HG02970 (cell line): ENCODE data around the gene POLR3A.

Experiments
- ATAC-seq: cut with Tn5 transposase; IDR thresholded peaks from one replicate; pipeline ENCODE4 v1.9.1; 2021; ENCODE audit warnings: mild to moderate bottlenecking, moderate library complexity, moderate number of reproducible peaks; ENCODE audit not compliant: unreplicated experiment, low FRiP score

The POLR3A gene

GRCh38 chr10:77922055-77922454 is 107.3 kb downstream of the POLR3A start:
- no peak for ATAC-seq

DNA sequence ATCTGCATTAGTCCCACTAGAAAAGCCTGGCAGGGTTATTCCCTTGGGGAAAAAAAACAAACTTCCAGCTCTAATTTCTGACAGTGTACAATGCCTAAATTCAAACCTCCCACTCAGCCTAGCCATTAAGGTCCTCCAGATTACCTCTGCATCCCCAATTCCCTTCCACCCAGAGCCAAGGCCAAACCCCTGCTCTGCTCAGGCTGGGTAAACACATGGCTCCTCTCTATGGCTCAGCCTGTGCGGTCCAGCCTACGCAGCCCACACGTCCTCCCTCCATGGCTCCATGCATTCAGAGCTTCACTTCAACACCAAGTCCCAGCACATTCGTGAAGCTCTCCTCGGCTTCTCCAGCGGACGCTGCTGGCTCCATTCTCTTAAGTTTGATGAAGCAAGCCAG is 107.9 kb downstream of the POLR3A start:
- ATAC-seq = no peak

DNA sequence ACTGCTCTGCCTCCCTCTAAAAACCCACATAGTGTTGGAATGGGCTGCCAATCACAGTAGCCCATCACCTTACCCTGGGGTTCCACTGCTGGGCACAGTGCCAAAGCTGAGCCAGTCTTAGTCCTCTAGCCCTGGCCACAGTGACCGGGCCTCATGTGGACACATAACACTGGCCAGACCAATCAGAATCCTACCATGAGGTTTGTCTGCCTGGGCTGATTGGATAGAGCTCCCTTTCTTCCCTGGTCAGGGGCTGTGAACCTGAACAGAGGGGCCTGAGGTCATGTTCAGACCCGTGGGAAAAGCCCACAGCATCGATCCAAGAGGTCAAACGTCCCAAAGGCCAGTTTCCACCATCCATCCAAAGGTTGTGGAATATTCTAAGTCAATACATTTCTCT is 108.8 kb downstream of the POLR3A start:
- no peak for ATAC-seq

- ATAC-seq = no peak
These were observed 109.6 kb downstream of the POLR3A start for GRCh38 chr10:77919713-77920108.
